OCI-LY3 (cell line): ENCODE measurements around the gene SFXN2.

Source experiments
- EZH2phosphoT487 ChIP-seq: fragments of 200-600 bp; shearing (Covaris generic); IDR thresholded peaks from 2 replicates; pipeline ENCODE4 v1.6.1; 2018; ENCODE audit warnings: antibody characterized with exemption, mixed run types, low read depth
- TF ChIP-seq, protein P1 (sequence below): fragments of 200-600, 300-600 bp; sonication (generic); IDR thresholded peaks from 2 replicates; pipeline ENCODE4 v1.5.1; 2014; ENCODE audit warnings: antibody characterized with exemption, low read length, low read depth

DNA sequence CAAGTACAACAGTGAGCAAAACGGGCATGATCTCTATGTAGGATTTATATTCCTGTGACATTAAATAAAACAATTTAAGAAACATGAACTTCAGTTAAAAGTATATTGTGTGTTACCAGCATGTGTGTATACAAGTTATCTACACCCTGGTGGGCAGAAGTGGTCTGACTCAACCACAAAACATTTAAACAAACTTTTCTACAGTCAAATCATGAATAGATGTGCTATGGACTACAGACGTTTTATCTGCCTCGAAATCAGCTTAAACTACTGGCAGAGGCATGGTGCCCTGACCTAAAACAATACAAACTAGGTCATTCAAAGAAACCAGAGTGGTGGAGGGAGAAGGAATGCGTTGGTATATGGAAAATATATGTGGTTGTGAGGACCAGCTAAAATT lies 3.8 kb upstream of the SFXN2 start:
- TF ChIP-seq, protein P1, sequence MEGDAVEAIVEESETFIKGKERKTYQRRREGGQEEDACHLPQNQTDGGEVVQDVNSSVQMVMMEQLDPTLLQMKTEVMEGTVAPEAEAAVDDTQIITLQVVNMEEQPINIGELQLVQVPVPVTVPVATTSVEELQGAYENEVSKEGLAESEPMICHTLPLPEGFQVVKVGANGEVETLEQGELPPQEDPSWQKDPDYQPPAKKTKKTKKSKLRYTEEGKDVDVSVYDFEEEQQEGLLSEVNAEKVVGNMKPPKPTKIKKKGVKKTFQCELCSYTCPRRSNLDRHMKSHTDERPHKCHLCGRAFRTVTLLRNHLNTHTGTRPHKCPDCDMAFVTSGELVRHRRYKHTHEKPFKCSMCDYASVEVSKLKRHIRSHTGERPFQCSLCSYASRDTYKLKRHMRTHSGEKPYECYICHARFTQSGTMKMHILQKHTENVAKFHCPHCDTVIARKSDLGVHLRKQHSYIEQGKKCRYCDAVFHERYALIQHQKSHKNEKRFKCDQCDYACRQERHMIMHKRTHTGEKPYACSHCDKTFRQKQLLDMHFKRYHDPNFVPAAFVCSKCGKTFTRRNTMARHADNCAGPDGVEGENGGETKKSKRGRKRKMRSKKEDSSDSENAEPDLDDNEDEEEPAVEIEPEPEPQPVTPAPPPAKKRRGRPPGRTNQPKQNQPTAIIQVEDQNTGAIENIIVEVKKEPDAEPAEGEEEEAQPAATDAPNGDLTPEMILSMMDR, result no peak
- TF ChIP-seq EZH2phosphoT487, result no peak
